ENCODE measurements around the gene RAD23B. TPM values are rescaled to one million over a fixed set of nuclear protein-coding genes. Genes with fewer than 3 reads are reported as not detected.

RAD23B gene
- total RNA-seq, 1 experiment from 2014 or later, result 251 TPM

- POLR2A ChIA-PET, result no interaction called here
- TF ChIP-seq POLR2AphosphoS5 (IDR thresholded peaks at IDR 0.05; ENCODE audit: low read depth, low read length), result 0 out of 2 replicates have a peak, but pooled peaks have one; percentile 9
- no peak for TF ChIP-seq REST (IDR thresholded peaks at IDR 0.05; ENCODE audit: low read depth)
- CTCF ChIA-PET, result no interaction called here
Observed at GRCh38 chr9:107335331-107335730, 52.3 kb downstream of the RAD23B start.

DNA sequence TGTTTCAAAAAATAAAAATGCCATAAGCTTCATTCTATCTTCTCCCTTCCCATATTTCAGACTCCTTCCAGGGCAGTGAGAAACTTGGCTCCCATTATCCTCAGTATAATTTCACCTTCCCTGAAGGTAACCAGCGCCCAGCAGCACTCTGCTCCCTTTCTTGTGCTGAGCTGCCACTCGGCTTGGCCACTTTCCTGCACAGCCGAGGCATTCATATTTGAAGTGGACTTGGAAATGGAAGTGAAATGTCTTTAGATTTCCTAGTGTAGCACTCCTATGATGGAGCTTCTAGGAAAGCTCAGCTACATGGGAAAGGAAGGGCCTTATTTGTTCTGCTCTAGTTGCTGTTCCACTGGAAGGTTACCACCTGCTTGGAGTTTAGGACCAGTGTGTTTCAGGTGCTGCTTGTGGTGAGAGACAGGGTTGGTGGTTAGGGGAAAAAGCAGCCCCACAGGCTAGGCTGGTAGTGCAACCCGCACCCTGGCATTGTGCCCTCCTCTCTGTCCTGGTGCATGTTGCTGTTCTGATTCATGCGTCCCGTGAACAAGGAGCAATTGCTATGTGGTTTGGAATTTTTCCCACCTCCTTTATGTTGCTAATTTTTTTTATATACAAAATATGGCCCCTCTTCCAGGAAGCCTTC is 53.8 kb downstream of the RAD23B start:
- BruUV-seq (replicated peaks), result no TSS peak
- ChIA-PET POLR2A (no interaction called here), RAD21 (ENCODE audit: low non-redundant PET in 1 of 2, low total read pairs in 2 of 2, uncharacterized antibody in 2 of 2, unreplicated experiment in 2 of 2) (no interaction called here), CTCF (no interaction called here)
- Histone ChIP-seq H3K27ac (ENCODE audit: low read depth, low read length) (no peak overlapping the region), H3K9me2 (ENCODE audit: insufficient read depth) (no peaks in the 10 kb centered on the region), H4K20me1 (ENCODE audit: insufficient read depth) (peaks cover 6% of the 10 kb centered on the region; the same call in 1 of the 2 replicates), H3K9ac (ENCODE audit: low read length) (no peak overlapping the region), H3K27me3 (ENCODE audit: insufficient read depth, low read length) (no peaks in the 10 kb centered on the region), H3K36me3 (ENCODE audit: control insufficient read depth in 1 of 2, insufficient read depth in 2 of 2, low read length in 2 of 2) (peaks cover 16 to 75% of the 10 kb centered on the region in 2 experiments), H3K4me1 (ENCODE audit: control insufficient read depth in 1 of 2, insufficient read depth in 2 of 2, low read length in 2 of 2) (peaks cover 3 to 18% of the 10 kb centered on the region in 2 experiments; a peak in 3 of 4 replicates), H3K9me3 (ENCODE audit: control insufficient read depth in 1 of 2, insufficient read depth in 1 of 2, low read depth in 1 of 2, low read length in 2 of 2) (no peaks in the 10 kb centered on the region), H3K4me3 (replicated peaks in 1 of 2; ENCODE audit: low read depth in 1 of 2, low read length in 2 of 2) (no peak overlapping the region), H3K4me2 (ENCODE audit: low read length) (no peak overlapping the region), H2AFZ (ENCODE audit: low read depth, low read length, poor library complexity, severe bottlenecking) (no peak overlapping the region), H3K79me2 (ENCODE audit: insufficient read depth, low read length) (peaks cover 61% of the 10 kb centered on the region)
- ATAC-seq (no peak), DNase-seq (ENCODE audit: low read depth, low spot score) (no peak)
- intact Hi-C loops (cut with micrococcal nuclease), result no loop called here
- TF ChIP-seq CBX3 (IDR thresholded peaks at IDR 0.05; ENCODE audit: low read depth) (no peak), FOSL1 (IDR thresholded peaks at IDR 0.05; ENCODE audit: low read depth) (no peak), ZFX (IDR thresholded peaks at IDR 0.05) (no peak), REST (IDR thresholded peaks at IDR 0.05; ENCODE audit: low read depth) (no peak), TCF7L2 (IDR thresholded peaks at IDR 0.05; ENCODE audit: borderline replicate concordance, extremely low read depth, insufficient read depth, insufficient read length) (no peak), CTCF (IDR thresholded peaks at IDR 0.05 in 2 of 3, conservative IDR thresholded peaks at IDR 0.05 in 1 of 3; ENCODE audit: borderline replicate concordance in 1 of 3, insufficient read depth in 1 of 3, low read depth in 2 of 3, low read length in 2 of 3) (no peak), EZH2 (IDR thresholded peaks at IDR 0.05) (no peak)

More at GRCh38 chr9:107335331-107335730, 52.3 kb downstream of the RAD23B start:
- Histone ChIP-seq H3K9me3 (ENCODE audit: control insufficient read depth in 1 of 2, insufficient read depth in 1 of 2, low read depth in 1 of 2, low read length in 2 of 2) (no peaks in the 10 kb centered on the region), H3K4me1 (ENCODE audit: control insufficient read depth in 1 of 2, insufficient read depth in 2 of 2, low read length in 2 of 2) (peaks cover 0 to 9% of the 10 kb centered on the region in 2 experiments; a peak in 1 of 4 replicates), H3K27me3 (ENCODE audit: insufficient read depth, low read length) (no peaks in the 10 kb centered on the region), H3K36me3 (ENCODE audit: control insufficient read depth in 1 of 2, insufficient read depth in 2 of 2, low read length in 2 of 2) (peaks cover 25 to 82% of the 10 kb centered on the region in 2 experiments), H3K4me2 (ENCODE audit: low read length) (no peak overlapping the region), H3K27ac (ENCODE audit: low read depth, low read length) (no peak overlapping the region), H2AFZ (ENCODE audit: low read depth, low read length, poor library complexity, severe bottlenecking) (no peak overlapping the region), H4K20me1 (ENCODE audit: insufficient read depth) (peaks cover 12% of the 10 kb centered on the region; the same call in 1 of the 2 replicates), H3K79me2 (ENCODE audit: insufficient read depth, low read length) (peaks cover 72% of the 10 kb centered on the region), H3K9ac (ENCODE audit: low read length) (no peak overlapping the region), H3K9me2 (ENCODE audit: insufficient read depth) (no peaks in the 10 kb centered on the region), H3K4me3 (replicated peaks in 1 of 2; ENCODE audit: low read depth in 1 of 2, low read length in 2 of 2) (no peak overlapping the region)
- DNase-seq (ENCODE audit: low read depth, low spot score) (no peak), ATAC-seq (no peak)
- intact Hi-C loops (cut with micrococcal nuclease), result no loop called here
- no TSS peak for BruUV-seq (replicated peaks)
- RAD21 ChIA-PET (ENCODE audit: low non-redundant PET in 1 of 2, low total read pairs in 2 of 2, uncharacterized antibody in 2 of 2, unreplicated experiment in 2 of 2), result no interaction called here
